Activated CD4-positive, alpha-beta T cell treated with anti-CD3 and anti-CD28 coated beads for 36 hours (primary cell): ENCODE results near the gene ARL15. TPM values are rescaled to one million over a fixed set of nuclear protein-coding genes. Genes with fewer than 3 reads are reported as not detected.
A peak's percentile ranks its signal among the peaks of the same experiment; 100 is the strongest.

Source experiments
- ATAC-seq: fragments of 200-7000 bp; cut with Tn5 transposase; one replicate; pipeline ENCODE4 v1.10.0; 2021; ENCODE audit warnings: mild to moderate bottlenecking, moderate library complexity
- CTCF ChIA-PET: fragments of 350-600 bp; sonication (Branson Sonifier 250); formaldehyde crosslinking; loops from one replicate; lab custom pipeline; 2021; ENCODE audit warnings: antibody characterized with exemption; lab: Charles Lee
- POLR2A ChIA-PET: fragments of 350-600 bp; sonication (Branson Sonifier 250); formaldehyde crosslinking; loops from one replicate; lab custom pipeline; 2021; ENCODE audit warnings: antibody characterized with exemption, inconsistent platforms; lab: Charles Lee
- DNase-seq: peaks from one replicate; pipeline ENCODE4 v3.0.0-alpha.2; 2020
- H3K27ac Mint-ChIP-seq: one replicate; pipeline ENCODE4 v1.8.0; 2021; ENCODE audit warnings: mixed read lengths
- H3K27me3 Mint-ChIP-seq: one replicate; pipeline ENCODE4 v1.8.0; 2021; ENCODE audit warnings: mixed read lengths
- H3K36me3 Mint-ChIP-seq: one replicate; pipeline ENCODE4 v1.8.0; 2021; ENCODE audit warnings: low read depth, mixed read lengths
- H3K4me1 Mint-ChIP-seq: one replicate; pipeline ENCODE4 v1.8.0; 2021; ENCODE audit warnings: mixed read lengths
- H3K4me3 Mint-ChIP-seq: one replicate; pipeline ENCODE4 v1.8.0; 2021; ENCODE audit warnings: mild to moderate bottlenecking, moderate library complexity, mixed read lengths
- H3K9me3 Mint-ChIP-seq: one replicate; pipeline ENCODE4 v1.8.0; 2021; ENCODE audit warnings: low read depth, mixed read lengths
- intact Hi-C, 2 experiments: fragments of 100-400 bp; cut with DNase I in 1 of 2; cut with micrococcal nuclease in 1 of 2; formaldehyde crosslinking; loops; one replicate each; pipeline versions ENCODE4 v1.14.2 to v1.15.1; 2022 to 2024; cut with DNase I, micrococcal nuclease
- total RNA-seq, 2 experiments: library from RNA; stranded (reverse); gene quantifications; one replicate each; pipeline ENCODE4 v1.2.3, GENCODE V29; 2021

Gene ARL15
- total RNA-seq, 2 experiments from 2014 or later, result 5.4 to 6.7 TPM

DNA sequence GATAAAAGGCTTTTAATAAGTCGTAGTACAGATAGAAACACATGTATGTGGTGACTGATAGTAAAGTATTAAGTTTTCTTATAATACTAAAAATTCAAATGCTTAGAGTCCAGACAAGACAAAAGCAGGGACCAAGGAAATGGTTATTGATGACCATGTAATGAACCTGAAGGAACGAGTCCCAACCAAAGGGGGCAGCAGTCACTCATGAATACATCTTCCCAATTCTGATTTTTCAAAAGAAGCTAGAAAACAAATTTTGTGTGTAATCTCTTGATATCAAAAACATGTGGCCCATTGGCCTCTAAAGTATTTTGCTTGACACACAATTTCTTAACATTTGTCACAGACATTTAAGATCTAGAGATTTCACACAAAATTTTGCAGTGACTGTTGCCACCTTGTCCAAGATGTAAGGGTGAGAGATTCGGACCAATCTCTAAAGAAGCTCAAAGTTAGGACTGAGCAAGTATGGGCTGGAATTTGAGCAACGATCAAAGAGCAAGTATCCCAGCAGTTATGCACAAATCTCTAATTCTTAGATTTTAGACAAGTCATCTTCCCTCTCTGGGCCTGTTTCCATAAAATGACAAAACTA lies 66.8 kb downstream of the ARL15 start:
- H3K27ac Mint-ChIP-seq, result no peak overlapping the region
- H3K4me1 Mint-ChIP-seq, result peaks cover 4% of the 10 kb centered on the region
- H3K27me3 Mint-ChIP-seq, result no peaks in the 10 kb centered on the region
- DNase-seq (peak; percentile 53), ATAC-seq (no peak)
- no peak overlapping the region for H3K4me3 Mint-ChIP-seq
- ChIA-PET CTCF (interaction anchor here (0.5 to 2.3 kb wide), 23 partner anchors 9 to 276 kb away, joined by 3 to 29 read pairs (median 4); no protein-coding TSS in a partner anchor), POLR2A (no interaction called here)
- no peaks in the 10 kb centered on the region for H3K9me3 Mint-ChIP-seq
- intact Hi-C loops, result loop anchor here (1.0 to 10.0 kb wide), 5 partner anchors 175 to 851 kb away; no protein-coding TSS in a partner anchor
- no peaks in the 10 kb centered on the region for H3K36me3 Mint-ChIP-seq

- Mint-ChIP-seq H3K4me1 (peaks cover 4% of the 10 kb centered on the region), H3K36me3 (no peaks in the 10 kb centered on the region), H3K9me3 (peaks cover under 1% of the 10 kb centered on the region), H3K27ac (no peak overlapping the region), H3K27me3 (no peaks in the 10 kb centered on the region), H3K4me3 (no peak overlapping the region)
- POLR2A ChIA-PET, result no interaction called here
- no peak for DNase-seq
- CTCF ChIA-PET, result interaction anchor here (0.6 to 2.3 kb wide), 3 partner anchors 177 to 717 kb away, joined by 3 to 18 read pairs (median 3); no protein-coding TSS in a partner anchor
- ATAC-seq, result no peak
- intact Hi-C loops, result loop anchor here (2.0 to 10.0 kb wide), 3 partner anchors 177 to 853 kb away; no protein-coding TSS in a partner anchor
These were observed 68.1 kb downstream of the ARL15 start for GRCh38 chr5:54242297-54242696.

DNA sequence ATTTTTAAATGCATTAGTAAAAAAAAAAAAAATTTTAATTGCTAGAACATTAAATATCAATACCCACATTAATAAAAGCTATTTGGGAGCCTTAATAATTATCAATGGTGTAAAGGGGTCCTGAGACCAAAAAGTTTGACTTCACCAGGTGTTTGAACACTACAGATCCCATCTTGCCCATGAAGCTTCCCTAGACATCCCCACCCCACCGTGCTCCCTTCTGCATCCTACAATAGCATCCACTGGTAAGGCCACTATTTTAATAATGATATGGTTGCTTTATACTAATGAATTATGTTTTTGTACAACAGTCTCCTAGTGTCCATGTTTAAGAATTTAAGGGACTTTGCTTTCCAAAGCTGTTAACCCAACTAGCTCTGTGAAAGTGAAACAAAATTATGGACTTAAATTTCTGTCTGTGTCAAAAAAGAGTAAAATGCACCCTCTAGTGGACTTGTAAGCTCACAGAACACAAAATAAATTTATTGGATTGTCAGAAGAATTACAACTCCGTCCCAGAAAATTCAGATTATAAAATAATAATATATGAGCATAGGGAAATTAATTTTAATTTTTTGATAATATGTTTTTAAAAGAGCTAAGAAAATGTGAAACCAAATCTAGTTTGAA lies 76.0 kb downstream of the ARL15 start:
- no peak for DNase-seq
- ChIA-PET POLR2A (interaction anchor here (0.6 to 0.7 kb wide), 2 partner anchors 77 to 439 kb away, joined by 3 to 12 read pairs; no protein-coding TSS in a partner anchor), CTCF (interaction anchor here (0.6 to 2.2 kb wide), 16 partner anchors 9 to 1125 kb away, joined by 3 to 7 read pairs (median 3); partner anchors contain the start of gene MOCS2)
- no peak overlapping the region for H3K4me3 Mint-ChIP-seq
- H3K27ac Mint-ChIP-seq, result no peak overlapping the region
- H3K9me3 Mint-ChIP-seq, result peaks cover 3% of the 10 kb centered on the region
- H3K36me3 Mint-ChIP-seq, result no peaks in the 10 kb centered on the region
- no peaks in the 10 kb centered on the region for H3K27me3 Mint-ChIP-seq
- ATAC-seq, result no peak
- intact Hi-C loops, result no loop called here
- H3K4me1 Mint-ChIP-seq, result peaks cover 2% of the 10 kb centered on the region

GRCh38 chr5:54230936-54231685 lies 79.3 kb downstream of the ARL15 start:
- CTCF ChIA-PET, result interaction anchor here (0.7 to 1.5 kb wide), 3 partner anchors 13 to 249 kb away, joined by 3 to 4 read pairs (median 4); no protein-coding TSS in a partner anchor
- H3K36me3 Mint-ChIP-seq, result no peaks in the 10 kb centered on the region
- H3K4me3 Mint-ChIP-seq, result no peak overlapping the region
- no peak for ATAC-seq
- no peak overlapping the region for H3K27ac Mint-ChIP-seq
- no peak for DNase-seq
- H3K27me3 Mint-ChIP-seq, result no peaks in the 10 kb centered on the region
- no peaks in the 10 kb centered on the region for H3K9me3 Mint-ChIP-seq
- POLR2A ChIA-PET, result no interaction called here
- H3K4me1 Mint-ChIP-seq, result peaks cover 8% of the 10 kb centered on the region
- intact Hi-C loops, result no loop called here

GRCh38 chr5:54229041-54229780 lies 81.2 kb downstream of the ARL15 start:
- H3K36me3 Mint-ChIP-seq, result no peaks in the 10 kb centered on the region
- H3K27me3 Mint-ChIP-seq, result no peaks in the 10 kb centered on the region
- H3K4me1 Mint-ChIP-seq, result peaks cover 6% of the 10 kb centered on the region
- H3K4me3 Mint-ChIP-seq, result no peak overlapping the region
- ATAC-seq (peak; percentile 90), DNase-seq (peak; percentile 86)
- no peaks in the 10 kb centered on the region for H3K9me3 Mint-ChIP-seq
- ChIA-PET POLR2A (no interaction called here), CTCF (interaction anchor here (0.6 to 2.3 kb wide), 26 partner anchors 10 to 1058 kb away, joined by 3 to 12 read pairs (median 4); partner anchors contain the start of genes ARL15 and FST)
- H3K27ac Mint-ChIP-seq, result no peak overlapping the region
- intact Hi-C loops, result loop anchor here (1.0 to 5.0 kb wide), 5 partner anchors 747 to 1059 kb away; no protein-coding TSS in a partner anchor

GRCh38 chr5:54227759-54228158 lies 82.6 kb downstream of the ARL15 start:
- Mint-ChIP-seq H3K9me3 (no peaks in the 10 kb centered on the region), H3K4me3 (no peak overlapping the region), H3K27me3 (no peaks in the 10 kb centered on the region), H3K4me1 (peaks cover 6% of the 10 kb centered on the region), H3K27ac (no peak overlapping the region), H3K36me3 (no peaks in the 10 kb centered on the region)
- no peak for ATAC-seq
- no peak for DNase-seq
- ChIA-PET POLR2A (no interaction called here), CTCF (interaction anchor here (1.0 to 2.3 kb wide), 7 partner anchors 16 to 750 kb away, joined by 3 to 9 read pairs (median 5); no protein-coding TSS in a partner anchor)
- intact Hi-C loops, result loop anchor here in 1 of 2 experiments (5.0 kb wide), 1 partner anchor 1055 kb away; no protein-coding TSS in a partner anchor

GRCh38 chr5:54227109-54227508 lies 83.3 kb downstream of the ARL15 start:
- ChIA-PET POLR2A (no interaction called here), CTCF (interaction anchor here (0.6 to 2.1 kb wide), 3 partner anchors 313 to 790 kb away, joined by 3 to 6 read pairs (median 3); no protein-coding TSS in a partner anchor)
- no peaks in the 10 kb centered on the region for H3K9me3 Mint-ChIP-seq
- H3K4me3 Mint-ChIP-seq, result no peak overlapping the region
- intact Hi-C loops, result loop anchor here in 1 of 2 experiments (5.0 kb wide), 1 partner anchor 1055 kb away; no protein-coding TSS in a partner anchor
- H3K4me1 Mint-ChIP-seq, result peaks cover 6% of the 10 kb centered on the region
- no peaks in the 10 kb centered on the region for H3K27me3 Mint-ChIP-seq
- DNase-seq (no peak), ATAC-seq (no peak)
- H3K27ac Mint-ChIP-seq, result no peak overlapping the region
- no peaks in the 10 kb centered on the region for H3K36me3 Mint-ChIP-seq

- no peak for DNase-seq
- ChIA-PET POLR2A (no interaction called here), CTCF (interaction anchor here (0.7 to 2.1 kb wide), 4 partner anchors 8 to 964 kb away, joined by 3 to 6 read pairs (median 4); no protein-coding TSS in a partner anchor)
- intact Hi-C loops, result loop anchor here in 1 of 2 experiments (5.0 kb wide), 1 partner anchor 1054 kb away; no protein-coding TSS in a partner anchor
- ATAC-seq, result no peak
- no peak overlapping the region for H3K4me3 Mint-ChIP-seq
- H3K27me3 Mint-ChIP-seq, result no peaks in the 10 kb centered on the region
- H3K9me3 Mint-ChIP-seq, result no peaks in the 10 kb centered on the region
- H3K27ac Mint-ChIP-seq, result no peak overlapping the region
- H3K4me1 Mint-ChIP-seq, result peaks cover 6% of the 10 kb centered on the region
- no peaks in the 10 kb centered on the region for H3K36me3 Mint-ChIP-seq
These were observed 84.2 kb downstream of the ARL15 start for GRCh38 chr5:54226215-54226614.

DNA sequence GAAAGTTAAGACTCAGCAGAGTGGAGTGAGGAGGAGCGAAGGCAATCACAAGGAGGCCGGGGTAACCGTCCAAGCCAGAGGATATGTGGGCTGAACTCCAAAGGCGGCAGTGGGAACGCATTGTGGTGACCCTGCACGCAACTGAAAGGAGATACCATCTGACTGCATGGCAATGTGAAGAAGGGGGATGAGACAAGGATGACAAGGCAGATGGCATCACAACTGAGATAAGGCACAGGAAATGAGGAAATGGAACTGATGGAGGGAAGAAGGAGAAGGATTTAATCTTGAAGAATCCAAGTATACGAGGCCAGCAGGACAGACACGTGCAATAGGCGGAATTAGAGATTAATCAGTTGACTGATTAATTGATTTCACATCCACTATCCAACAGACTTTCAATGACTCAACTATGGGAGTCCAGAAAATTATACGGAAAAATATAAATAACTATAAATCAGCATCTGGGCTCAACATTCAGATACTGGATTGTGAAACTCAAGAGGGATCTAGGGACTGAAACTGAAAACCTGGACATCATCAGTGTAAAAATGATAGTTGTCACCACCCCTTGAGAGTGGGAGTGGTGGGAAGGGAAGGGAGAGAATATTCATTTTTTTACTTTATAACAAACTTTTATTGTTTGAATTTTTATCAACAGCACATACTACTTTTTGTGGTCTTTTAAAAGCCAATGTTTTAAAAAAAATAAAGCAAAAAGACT lies 86.1 kb downstream of the ARL15 start:
- peaks cover 5% of the 10 kb centered on the region for H3K4me1 Mint-ChIP-seq
- no peaks in the 10 kb centered on the region for H3K9me3 Mint-ChIP-seq
- ChIA-PET CTCF (interaction anchor here (1.4 kb wide), 1 partner anchor 10 kb away, joined by 5 read pairs; no protein-coding TSS in a partner anchor), POLR2A (no interaction called here)
- H3K27ac Mint-ChIP-seq, result no peak overlapping the region
- H3K36me3 Mint-ChIP-seq, result no peaks in the 10 kb centered on the region
- H3K4me3 Mint-ChIP-seq, result no peak overlapping the region
- no peaks in the 10 kb centered on the region for H3K27me3 Mint-ChIP-seq
- DNase-seq (no peak), ATAC-seq (no peak)
- intact Hi-C loops, result no loop called here

DNA sequence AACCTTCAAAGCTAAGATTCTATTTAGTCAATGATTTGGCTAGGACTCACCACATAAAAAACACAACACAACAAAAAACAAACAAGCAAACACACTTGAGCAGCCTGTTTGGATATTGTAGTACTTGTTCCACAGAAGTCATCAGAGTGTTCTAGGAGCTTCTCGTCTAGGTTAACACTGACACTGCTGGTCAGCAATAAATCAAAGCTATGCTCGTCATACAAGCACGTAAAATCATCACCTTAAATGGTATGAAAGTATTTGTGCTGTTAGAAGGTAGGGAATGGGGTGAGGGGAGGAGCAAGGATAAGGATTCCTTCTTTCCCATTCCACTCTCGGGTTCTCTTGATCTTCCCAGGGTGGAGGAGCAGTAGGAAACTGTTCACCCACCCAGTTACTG lies 88.0 kb downstream of the ARL15 start:
- H3K27me3 Mint-ChIP-seq, result no peaks in the 10 kb centered on the region
- POLR2A ChIA-PET, result no interaction called here
- CTCF ChIA-PET, result interaction anchor here (0.6 to 1.0 kb wide), 2 partner anchors 12 to 950 kb away, joined by 3 to 5 read pairs; no protein-coding TSS in a partner anchor
- H3K4me1 Mint-ChIP-seq, result peaks cover 4% of the 10 kb centered on the region
- no peak overlapping the region for H3K4me3 Mint-ChIP-seq
- no peaks in the 10 kb centered on the region for H3K36me3 Mint-ChIP-seq
- intact Hi-C loops, result no loop called here
- no peak for DNase-seq
- H3K9me3 Mint-ChIP-seq, result no peaks in the 10 kb centered on the region
- no peak for ATAC-seq
- no peak overlapping the region for H3K27ac Mint-ChIP-seq
